GM12874 (cell line): Measurements from ENCODE around the gene CNTN5.

Source experiments
- TF ChIP-seq, protein P1 (sequence below): IDR thresholded peaks from 2 replicates; pipeline ENCODE4 v1.5.1; 2011; ENCODE audit warnings: low read depth, mild to moderate bottlenecking, control low read depth, low read length, moderate library complexity; ENCODE audit not compliant: insufficient read depth

Gene CNTN5

DNA sequence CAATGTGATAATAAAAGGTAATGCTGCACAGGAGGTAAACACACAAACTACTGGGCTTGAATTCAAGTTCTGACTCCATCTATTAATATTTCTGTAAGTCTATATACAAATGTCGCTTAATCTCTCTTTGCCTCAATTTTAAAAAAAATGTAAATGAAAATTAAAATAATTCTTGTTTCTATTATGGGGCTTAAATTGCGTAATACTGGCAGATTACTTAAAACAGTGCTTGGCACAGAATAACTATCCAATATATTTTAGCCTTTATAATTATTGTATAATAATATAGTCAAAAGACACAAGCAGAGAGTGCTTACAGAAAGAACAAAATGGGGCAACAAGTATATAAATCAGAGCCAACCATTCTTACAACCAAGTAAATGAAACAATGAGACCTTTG is 489.1 kb downstream of the CNTN5 start:
- TF ChIP-seq, protein P1, sequence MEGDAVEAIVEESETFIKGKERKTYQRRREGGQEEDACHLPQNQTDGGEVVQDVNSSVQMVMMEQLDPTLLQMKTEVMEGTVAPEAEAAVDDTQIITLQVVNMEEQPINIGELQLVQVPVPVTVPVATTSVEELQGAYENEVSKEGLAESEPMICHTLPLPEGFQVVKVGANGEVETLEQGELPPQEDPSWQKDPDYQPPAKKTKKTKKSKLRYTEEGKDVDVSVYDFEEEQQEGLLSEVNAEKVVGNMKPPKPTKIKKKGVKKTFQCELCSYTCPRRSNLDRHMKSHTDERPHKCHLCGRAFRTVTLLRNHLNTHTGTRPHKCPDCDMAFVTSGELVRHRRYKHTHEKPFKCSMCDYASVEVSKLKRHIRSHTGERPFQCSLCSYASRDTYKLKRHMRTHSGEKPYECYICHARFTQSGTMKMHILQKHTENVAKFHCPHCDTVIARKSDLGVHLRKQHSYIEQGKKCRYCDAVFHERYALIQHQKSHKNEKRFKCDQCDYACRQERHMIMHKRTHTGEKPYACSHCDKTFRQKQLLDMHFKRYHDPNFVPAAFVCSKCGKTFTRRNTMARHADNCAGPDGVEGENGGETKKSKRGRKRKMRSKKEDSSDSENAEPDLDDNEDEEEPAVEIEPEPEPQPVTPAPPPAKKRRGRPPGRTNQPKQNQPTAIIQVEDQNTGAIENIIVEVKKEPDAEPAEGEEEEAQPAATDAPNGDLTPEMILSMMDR: no peak

DNA sequence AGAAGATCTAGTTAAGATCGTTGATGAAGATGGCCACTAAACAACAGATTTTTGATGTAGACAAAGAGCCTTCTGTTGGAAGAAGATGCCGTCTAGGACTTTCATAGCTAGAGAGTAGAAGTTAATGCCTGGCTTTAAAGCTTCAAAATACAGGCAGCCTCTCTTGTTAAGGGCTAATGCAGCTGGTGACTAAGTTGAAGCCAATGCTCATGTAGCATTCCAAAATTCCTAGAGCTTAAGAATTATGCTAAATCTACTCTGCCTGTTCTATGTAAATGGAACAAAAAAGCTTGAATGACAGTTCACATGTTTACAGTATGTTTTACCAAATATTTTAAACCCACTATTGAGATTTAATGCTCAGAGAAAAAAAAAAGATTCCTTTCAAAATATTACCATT is 492.6 kb downstream of the CNTN5 start:
- TF ChIP-seq, protein P1: no peak

DNA sequence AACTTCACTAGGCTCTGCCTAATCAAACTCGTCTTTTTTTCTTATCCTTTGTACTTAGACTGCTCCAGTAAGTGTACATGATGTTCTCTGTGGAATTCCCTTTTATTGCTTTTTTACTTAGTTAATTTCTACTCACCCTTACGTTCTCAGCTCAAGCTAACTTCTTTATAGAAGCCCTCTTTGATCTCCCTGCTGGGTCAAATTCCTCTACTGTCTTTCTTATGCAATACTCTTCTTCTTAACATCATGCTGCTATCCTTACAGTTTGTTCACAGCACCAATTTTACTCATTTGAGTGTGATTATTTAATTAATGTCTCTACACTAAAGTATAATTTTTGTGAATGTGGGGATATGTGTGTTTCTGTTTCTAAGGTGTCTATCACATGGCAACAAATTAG is 498.3 kb downstream of the CNTN5 start:
- TF ChIP-seq, protein P1: no peak

- TF ChIP-seq, protein P1: no peak
Observed at GRCh38 chr11:99522467-99523173, 501.9 kb downstream of the CNTN5 start.

DNA sequence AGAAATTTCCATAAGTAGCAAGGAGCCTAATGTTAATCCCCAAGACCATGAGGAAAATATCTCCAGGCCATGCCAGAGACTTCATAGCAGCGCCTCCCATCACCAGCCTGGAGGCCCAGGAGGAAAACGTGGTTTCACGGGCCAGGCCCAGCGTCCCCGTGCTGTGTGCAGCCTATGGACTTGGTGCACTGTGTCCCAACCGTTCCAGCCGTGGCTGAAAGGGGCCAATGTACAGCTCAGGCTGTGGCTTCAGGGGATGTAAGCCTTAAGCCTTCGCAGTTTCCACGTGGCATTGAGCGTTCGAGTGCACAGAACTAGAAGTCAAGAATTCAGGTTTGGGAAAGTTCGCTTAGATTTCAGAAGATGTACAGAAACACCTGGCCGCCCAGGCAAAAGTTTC is 510.7 kb downstream of the CNTN5 start:
- TF ChIP-seq, protein P1: no peak

DNA sequence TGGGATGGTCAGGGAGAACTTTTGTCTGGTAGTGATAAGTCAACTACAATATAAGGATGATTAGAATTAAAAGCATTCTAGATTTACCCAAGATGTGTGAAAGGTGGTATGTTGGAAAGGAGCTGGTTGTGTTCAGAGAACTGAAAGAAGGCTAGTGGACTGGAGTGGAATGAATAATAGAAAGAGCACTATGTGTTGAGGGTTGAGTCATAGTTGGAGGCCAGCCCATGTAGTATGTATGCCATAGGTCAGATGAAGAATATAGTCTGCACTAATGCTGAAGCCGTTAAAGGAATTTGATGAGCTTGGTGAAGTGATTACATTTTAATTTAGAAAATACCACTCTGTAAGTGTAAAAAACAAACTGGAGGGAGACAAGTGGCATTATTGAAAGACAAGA is 514.1 kb downstream of the CNTN5 start:
- TF ChIP-seq, protein P1: no peak

DNA sequence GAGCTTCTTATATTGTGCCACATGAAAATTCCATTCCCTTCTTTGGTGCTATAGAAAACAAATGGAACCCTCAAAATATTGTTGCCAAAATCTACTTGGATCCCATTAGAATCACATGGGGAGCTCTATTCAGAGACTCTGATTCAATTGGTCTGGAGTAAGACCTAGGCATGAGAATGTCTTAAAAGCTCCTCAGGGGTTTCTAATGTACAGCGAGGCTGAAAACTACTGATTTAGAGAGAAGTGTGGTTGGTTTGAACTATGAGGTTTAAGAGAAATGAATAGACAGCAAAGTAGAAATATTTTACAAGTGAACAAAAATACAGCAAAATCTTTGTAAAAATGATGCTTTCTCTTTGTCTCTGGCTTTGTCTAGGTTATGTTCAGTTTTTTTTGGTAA is 514.7 kb downstream of the CNTN5 start:
- TF ChIP-seq, protein P1: no peak
